Fibroblast of mammary gland (primary cell): ENCODE data around the gene SGCG.

Experiments
- DNase-seq: peaks from one replicate; pipeline ENCODE4 v3.0.0-alpha.2; 2010; ENCODE audit warnings: low read depth
- H3K4me3 ChIP-seq: 2 replicates; pipeline ENCODE4 v1.5.1; 2011; ENCODE audit warnings: low read depth, mild to moderate bottlenecking, low read length, moderate library complexity; ENCODE audit not compliant: control insufficient read depth
- CTCF ChIP-seq: conservative IDR thresholded peaks from 2 replicates; pipeline ENCODE4 v1.5.1; 2011; ENCODE audit warnings: low read depth, low read length, inconsistent platforms; ENCODE audit not compliant: control insufficient read depth, insufficient read depth

The SGCG gene

GRCh38 chr13:23254506-23254905 lies 73.7 kb downstream of the SGCG start:
- no peak for TF ChIP-seq CTCF
- no peak overlapping the region for H3K4me3 ChIP-seq
- DNase-seq: no peak

GRCh38 chr13:23267571-23267970 lies 86.8 kb downstream of the SGCG start:
- no peak for TF ChIP-seq CTCF
- no peak for DNase-seq
- no peak overlapping the region for H3K4me3 ChIP-seq

- TF ChIP-seq CTCF: no peak
- H3K4me3 ChIP-seq: no peak overlapping the region
- no peak for DNase-seq
These were observed 87.7 kb downstream of the SGCG start for GRCh38 chr13:23268441-23268840.

- TF ChIP-seq CTCF: no peak
- no peak overlapping the region for H3K4me3 ChIP-seq
- DNase-seq: no peak
These were observed 90.6 kb downstream of the SGCG start for GRCh38 chr13:23271331-23271730.

- no peak for TF ChIP-seq CTCF
- DNase-seq: no peak
- no peak overlapping the region for H3K4me3 ChIP-seq
These were observed 92.7 kb downstream of the SGCG start for GRCh38 chr13:23273498-23273897.

- no peak overlapping the region for H3K4me3 ChIP-seq
- no peak for DNase-seq
- TF ChIP-seq CTCF: no peak
These were observed 98.5 kb downstream of the SGCG start for GRCh38 chr13:23279321-23279720.

GRCh38 chr13:23288564-23288963 lies 107.8 kb downstream of the SGCG start:
- no peak overlapping the region for H3K4me3 ChIP-seq
- no peak for DNase-seq

More at GRCh38 chr13:23288564-23288963, 107.8 kb downstream of the SGCG start:
- no peak for TF ChIP-seq CTCF
